Endothelial cell of umbilical vein (primary cell): ENCODE data around the gene SMARCD3.

Experiments
- EZH2 ChIP-seq: IDR thresholded peaks from 2 replicates; pipeline ENCODE4 v1.6.1; 2012; ENCODE audit warnings: borderline replicate concordance, low read depth, mild to moderate bottlenecking, moderate library complexity, low read length, inconsistent platforms; ENCODE audit not compliant: severe bottlenecking
- GATA2 ChIP-seq: IDR thresholded peaks from 2 replicates; pipeline ENCODE4 v1.7.0; 2011; ENCODE audit warnings: low read depth, mild to moderate bottlenecking, moderate library complexity, mixed read lengths, low read length; ENCODE audit not compliant: insufficient read length, insufficient read depth
- JUN ChIP-seq: IDR thresholded peaks from 2 replicates; pipeline ENCODE4 v1.6.1; 2011; ENCODE audit warnings: borderline replicate concordance, low read depth; ENCODE audit not compliant: insufficient read length, insufficient read depth
- POLR2A ChIP-seq: IDR thresholded peaks from 2 replicates; pipeline ENCODE4 v1.6.1; 2012; ENCODE audit warnings: low read depth, mild to moderate bottlenecking, control low read depth, low read length
- POLR2AphosphoS5 ChIP-seq: IDR thresholded peaks from 2 replicates; pipeline ENCODE4 v1.6.1; 2012; ENCODE audit warnings: low read depth, mild to moderate bottlenecking, control low read depth, low read length, moderate library complexity; ENCODE audit not compliant: insufficient read depth
- TF ChIP-seq, protein P1 (sequence below), 2 donors: IDR thresholded peaks; 1 replicate in 1 of 2; 2 replicates in 1 of 2; pipeline ENCODE4 v1.5.1; 2011; ENCODE audit warnings: low read length in 2 of 2, mild to moderate bottlenecking in 2 of 2, moderate library complexity in 2 of 2, control low read depth in 1 of 2, inconsistent platforms in 1 of 2, low read depth in 1 of 2; ENCODE audit not compliant: insufficient read depth in 1 of 2; ENCODE audit errors: extremely low read depth in 1 of 2
- TF ChIP-seq, protein P2 (sequence below): IDR thresholded peaks from 2 replicates; pipeline ENCODE4 v1.6.1; 2011; ENCODE audit not compliant: insufficient read depth, insufficient read length

DNA sequence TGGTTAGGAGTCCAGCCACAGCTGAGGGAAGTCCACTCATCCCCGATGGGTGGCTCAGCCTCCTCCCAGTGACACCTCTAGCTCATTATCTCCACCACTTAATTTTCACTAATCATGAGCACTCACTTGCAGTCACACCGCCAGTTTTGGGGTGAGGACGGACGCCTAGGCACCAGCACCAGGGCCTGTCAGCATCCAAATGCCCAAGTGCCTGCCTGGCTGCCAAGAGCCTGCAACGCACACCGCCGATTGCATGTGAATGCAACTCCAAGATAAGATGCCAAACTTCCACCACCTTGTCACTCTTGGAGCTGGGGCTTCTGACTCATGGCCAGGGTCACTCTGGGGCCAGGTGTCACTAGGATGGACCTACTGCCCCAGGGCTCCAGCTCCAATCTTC, 24.4 kb upstream of the SMARCD3 start:
- no peak for TF ChIP-seq EZH2
- TF ChIP-seq, protein P1, sequence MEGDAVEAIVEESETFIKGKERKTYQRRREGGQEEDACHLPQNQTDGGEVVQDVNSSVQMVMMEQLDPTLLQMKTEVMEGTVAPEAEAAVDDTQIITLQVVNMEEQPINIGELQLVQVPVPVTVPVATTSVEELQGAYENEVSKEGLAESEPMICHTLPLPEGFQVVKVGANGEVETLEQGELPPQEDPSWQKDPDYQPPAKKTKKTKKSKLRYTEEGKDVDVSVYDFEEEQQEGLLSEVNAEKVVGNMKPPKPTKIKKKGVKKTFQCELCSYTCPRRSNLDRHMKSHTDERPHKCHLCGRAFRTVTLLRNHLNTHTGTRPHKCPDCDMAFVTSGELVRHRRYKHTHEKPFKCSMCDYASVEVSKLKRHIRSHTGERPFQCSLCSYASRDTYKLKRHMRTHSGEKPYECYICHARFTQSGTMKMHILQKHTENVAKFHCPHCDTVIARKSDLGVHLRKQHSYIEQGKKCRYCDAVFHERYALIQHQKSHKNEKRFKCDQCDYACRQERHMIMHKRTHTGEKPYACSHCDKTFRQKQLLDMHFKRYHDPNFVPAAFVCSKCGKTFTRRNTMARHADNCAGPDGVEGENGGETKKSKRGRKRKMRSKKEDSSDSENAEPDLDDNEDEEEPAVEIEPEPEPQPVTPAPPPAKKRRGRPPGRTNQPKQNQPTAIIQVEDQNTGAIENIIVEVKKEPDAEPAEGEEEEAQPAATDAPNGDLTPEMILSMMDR (IDR thresholded peaks at IDR 0.05; ENCODE audit: extremely low read depth in 1 of 2, insufficient read depth in 1 of 2, low read depth in 1 of 2, low read length in 2 of 2), result no peak
- TF ChIP-seq, protein P2, sequence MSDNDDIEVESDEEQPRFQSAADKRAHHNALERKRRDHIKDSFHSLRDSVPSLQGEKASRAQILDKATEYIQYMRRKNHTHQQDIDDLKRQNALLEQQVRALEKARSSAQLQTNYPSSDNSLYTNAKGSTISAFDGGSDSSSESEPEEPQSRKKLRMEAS, result no peak
- TF ChIP-seq POLR2AphosphoS5, result no peak
- TF ChIP-seq POLR2A, result no peak
- TF ChIP-seq JUN, result no peak
- no peak for TF ChIP-seq GATA2
